ENCODE data around the gene TNIK. TPM values are rescaled to one million over a fixed set of nuclear protein-coding genes. Genes with fewer than 3 reads are reported as not detected.

Gene TNIK
- total and polyA plus RNA-seq, 2 of the 4 experiments (the other 2 are of a cell fraction) = 3.4 to 6.3 TPM

DNA sequence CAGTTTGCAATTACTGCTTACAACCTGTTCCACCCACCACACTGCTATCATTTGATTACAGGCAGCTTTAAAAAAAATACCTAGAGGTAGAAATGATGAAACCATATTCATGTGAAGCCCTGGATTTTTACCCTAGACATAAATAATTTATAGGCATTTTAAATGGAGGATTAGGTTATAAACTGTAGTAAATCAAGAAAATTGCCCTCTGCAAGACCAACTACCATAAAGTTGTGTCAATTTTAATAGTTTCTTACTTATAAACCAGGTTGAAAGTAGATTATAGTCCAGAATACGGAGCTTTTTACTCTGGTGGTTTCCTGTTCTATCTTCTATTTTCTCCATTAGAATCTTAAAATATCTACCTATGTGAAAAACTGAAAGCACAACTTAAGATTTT is 13.9 kb downstream of the TNIK start:
- Histone ChIP-seq H3K27me3 (ENCODE audit: control insufficient read depth, insufficient read depth, low read length) (no peaks in the 10 kb centered on the region), H4K8ac (ENCODE audit: low read depth in 2 of 2, low read length in 2 of 2) (no peak overlapping the region), H3K4me2 (ENCODE audit: low read depth, low read length) (no peak overlapping the region), H3K4me1 (ENCODE audit: control insufficient read depth, insufficient read depth, low read length) (peaks cover 7% of the 10 kb centered on the region), H3K18ac (ENCODE audit: low read depth, low read length) (no peak overlapping the region), H3K4me3 (ENCODE audit: insufficient read depth, low read depth, low read length) (no peak overlapping the region), H2BK20ac (ENCODE audit: low read depth, low read length) (no peak overlapping the region), H2BK5ac (ENCODE audit: low read depth, low read length, poor library complexity, severe bottlenecking) (no peak overlapping the region), H3K79me1 (ENCODE audit: low read depth in 1 of 2, low read length in 2 of 2) (peaks cover 0 to 2% of the 10 kb centered on the region in 2 experiments; a peak in 1 of 4 replicates), H3K4ac (ENCODE audit: low read depth, low read length) (no peak overlapping the region), H3K27ac (ENCODE audit: insufficient read depth, low read length) (no peak overlapping the region), H3K36me3 (ENCODE audit: control insufficient read depth, insufficient read depth, low read length) (no peaks in the 10 kb centered on the region), H3K9ac (ENCODE audit: low read depth, low read length) (no peak overlapping the region), H3K56ac (ENCODE audit: extremely low read depth, insufficient read depth, low read length) (no peak overlapping the region), H3K23ac (ENCODE audit: low read depth, low read length) (no peak overlapping the region), H2BK15ac (ENCODE audit: low read depth, low read length) (no peak overlapping the region), H3K9me1 (ENCODE audit: insufficient read depth, low read length) (no peaks in the 10 kb centered on the region), H2BK120ac (ENCODE audit: low read depth, low read length) (no peak overlapping the region), H4K91ac (ENCODE audit: insufficient read depth, low read depth, low read length) (no peak overlapping the region), H2AK5ac (ENCODE audit: low read depth, low read length) (no peak overlapping the region), H2AFZ (replicated peaks; ENCODE audit: low read length, poor library complexity) (no peak overlapping the region), H4K5ac (ENCODE audit: low read depth, low read length) (no peak overlapping the region), H3K14ac (replicated peaks; ENCODE audit: low read depth, low read length) (no peak overlapping the region), H4K20me1 (ENCODE audit: insufficient read depth, low read length) (no peaks in the 10 kb centered on the region), H2AK9ac (replicated peaks; ENCODE audit: low read depth, low read length, poor library complexity) (no peak overlapping the region), H3K9me3 (ENCODE audit: control insufficient read depth, insufficient read depth, low read length) (no peaks in the 10 kb centered on the region)
- no CpG with 5 or more reads among the region's 1 CpG for WGBS, 2 experiments (ENCODE audit: extremely low coverage in 2 of 2, insufficient read length in 1 of 2)
- dilution Hi-C loops (cut with HindIII; ENCODE audit: low sequenced_read_pairs, unreplicated experiment) (no loop called here), intact Hi-C loops (cut with micrococcal nuclease) (no loop called here), in situ Hi-C loops (cut with MboI; ENCODE audit: low sequenced_read_pairs) (no loop called here)
- CTCF ChIA-PET = interaction anchor here (1.7 kb wide), 1 partner anchor 14 kb away, joined by 5 read pairs; the partner anchor contains the start of gene TNIK
- no peak for DNase-seq
- no peak for TF ChIP-seq NFE2L2 (IDR thresholded peaks at IDR 0.05; ENCODE audit: low read depth, low read length)
- TF ChIP-seq SMC3 (IDR thresholded peaks at IDR 0.05; ENCODE audit: low read depth, low read length) = no peak
- TF ChIP-seq CTCF (conservative IDR thresholded peaks at IDR 0.05; ENCODE audit: low read depth, low read length) = no peak
- no peak for TF ChIP-seq RCOR1 (IDR thresholded peaks at IDR 0.05; ENCODE audit: insufficient replicate concordance, low read length)
- no peak for TF ChIP-seq RFX5 (IDR thresholded peaks at IDR 0.05; ENCODE audit: low read depth, low read length)
- no peak for TF ChIP-seq CEBPB (IDR thresholded peaks at IDR 0.05; ENCODE audit: low read depth, low read length)
- TF ChIP-seq BHLHE40 (IDR thresholded peaks at IDR 0.05; ENCODE audit: low read depth, low read length) = no peak
- TF ChIP-seq FOS (IDR thresholded peaks at IDR 0.05; ENCODE audit: low read depth, low read length) = no peak
- TF ChIP-seq MAZ (IDR thresholded peaks at IDR 0.05; ENCODE audit: borderline replicate concordance, low read depth, low read length) = no peak
- no peak for TF ChIP-seq CHD1 (IDR thresholded peaks at IDR 0.05; ENCODE audit: low read depth, low read length)
- TF ChIP-seq, protein P1, sequence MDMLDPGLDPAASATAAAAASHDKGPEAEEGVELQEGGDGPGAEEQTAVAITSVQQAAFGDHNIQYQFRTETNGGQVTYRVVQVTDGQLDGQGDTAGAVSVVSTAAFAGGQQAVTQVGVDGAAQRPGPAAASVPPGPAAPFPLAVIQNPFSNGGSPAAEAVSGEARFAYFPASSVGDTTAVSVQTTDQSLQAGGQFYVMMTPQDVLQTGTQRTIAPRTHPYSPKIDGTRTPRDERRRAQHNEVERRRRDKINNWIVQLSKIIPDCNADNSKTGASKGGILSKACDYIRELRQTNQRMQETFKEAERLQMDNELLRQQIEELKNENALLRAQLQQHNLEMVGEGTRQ (IDR thresholded peaks at IDR 0.05; ENCODE audit: low read depth, low read length) = no peak
- TF ChIP-seq MXI1 (IDR thresholded peaks at IDR 0.05; ENCODE audit: borderline replicate concordance, low read depth, low read length) = no peak
- TF ChIP-seq, protein P2, sequence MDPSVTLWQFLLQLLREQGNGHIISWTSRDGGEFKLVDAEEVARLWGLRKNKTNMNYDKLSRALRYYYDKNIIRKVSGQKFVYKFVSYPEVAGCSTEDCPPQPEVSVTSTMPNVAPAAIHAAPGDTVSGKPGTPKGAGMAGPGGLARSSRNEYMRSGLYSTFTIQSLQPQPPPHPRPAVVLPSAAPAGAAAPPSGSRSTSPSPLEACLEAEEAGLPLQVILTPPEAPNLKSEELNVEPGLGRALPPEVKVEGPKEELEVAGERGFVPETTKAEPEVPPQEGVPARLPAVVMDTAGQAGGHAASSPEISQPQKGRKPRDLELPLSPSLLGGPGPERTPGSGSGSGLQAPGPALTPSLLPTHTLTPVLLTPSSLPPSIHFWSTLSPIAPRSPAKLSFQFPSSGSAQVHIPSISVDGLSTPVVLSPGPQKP (IDR thresholded peaks at IDR 0.05; ENCODE audit: borderline replicate concordance, low read depth, low read length) = no peak
- no peak for TF ChIP-seq MAFK (IDR thresholded peaks at IDR 0.05; ENCODE audit: low read depth, low read length)
- BruUV-seq (replicated peaks) = no TSS peak
- POLR2A ChIA-PET (ENCODE audit: unreplicated experiment) = no interaction called here
- ATAC-seq (ENCODE audit: low read depth) = no peak

All from IMR-90 (cell line).